Esophagus muscularis mucosa (tissue), 4 donors: ENCODE results near the gene MICU1. TPM values are rescaled to one million over a fixed set of nuclear protein-coding genes. Genes with fewer than 3 reads are reported as not detected.

ENCODE experiments used
- DNase-seq: peaks from one replicate; pipeline ENCODE4 v3.0.0-alpha.2; 2017; ENCODE audit errors: extremely low spot score
- H3K27ac ChIP-seq, 4 donors: fragments of 200-600 bp; sonication (generic); replicated peaks in 1 of 4; 1 replicate in 3 of 4; 2 replicates in 1 of 4; pipeline ENCODE4 v1.5.1; 2016 to 2019; ENCODE audit warnings: mild to moderate bottlenecking in 1 of 4
- H3K27me3 ChIP-seq, 4 donors: fragments of 200-600 bp; sonication (generic); one replicate each; pipeline versions ENCODE4 v1.5.1 to v1.6.0; 2016 to 2019
- H3K36me3 ChIP-seq, 4 donors: fragments of 200-600 bp; sonication (generic); one replicate each; pipeline ENCODE4 v1.5.1; 2016 to 2019
- H3K4me1 ChIP-seq, 4 donors: fragments of 200-600 bp; sonication (generic); one replicate each; pipeline ENCODE4 v1.5.1; 2016 to 2019
- H3K4me3 ChIP-seq, 4 donors: fragments of 200-600 bp; sonication (generic); 1 replicate in 2 of 4; 2 replicates in 2 of 4; pipeline ENCODE4 v1.5.1; 2016 to 2019; ENCODE audit warnings: mild to moderate bottlenecking in 4 of 4, moderate library complexity in 1 of 4
- H3K9me3 ChIP-seq, 4 donors: fragments of 200-600 bp; sonication (generic); 1 replicate in 3 of 4; 2 replicates in 1 of 4; pipeline ENCODE4 v1.5.1; 2016 to 2019
- CTCF ChIP-seq, 3 experiments: fragments of 200-600 bp in 2 of 3; fragments of 450-650 bp in 1 of 3; sonication (generic) in 2 of 3; IDR thresholded peaks; one replicate each; pipeline ENCODE4 v1.5.1; 2017 to 2019; ENCODE audit warnings: antibody characterized with exemption in 3 of 3, mild to moderate bottlenecking in 2 of 3, moderate library complexity in 1 of 3
- EP300 ChIP-seq: sonication (generic); formaldehyde crosslinking; IDR thresholded peaks from one replicate; pipeline ENCODE4 v1.6.1; 2017; ENCODE audit warnings: antibody characterized with exemption
- POLR2A ChIP-seq: fragments of 450-650 bp; IDR thresholded peaks from one replicate; pipeline ENCODE4 v1.6.1; 2017; ENCODE audit warnings: antibody characterized with exemption, moderate library complexity, mild to moderate bottlenecking, low read depth
- POLR2AphosphoS5 ChIP-seq, 2 donors: sonication (generic); formaldehyde crosslinking; IDR thresholded peaks; one replicate each; pipeline ENCODE4 v1.6.1; 2017; ENCODE audit warnings: antibody characterized with exemption in 2 of 2
- WGBS: methylation state at CpG from one replicate; pipeline ENCODE4 v1.1.5; 2018; 5-methylcytosine and 5-hydroxymethylcytosine counted together
- intact Hi-C: fragments of 100-400 bp; cut with DNase I; formaldehyde crosslinking; loops from one replicate; pipeline ENCODE4 v1.15.1; 2023
- total RNA-seq, 4 donors: library from RNA; depleted of rRNA; stranded (reverse); fragments of >200 nt; gene quantifications; one replicate each; pipeline versions ENCODE4 v1.1.0 to v1.2.1, GENCODE V29; 2016

MICU1 gene
- total RNA-seq, 4 donors from 2014 or later = 31.6 to 39.7 (median 35.0) TPM

GRCh38 chr10:72542396-72542815 lies 83.5 kb downstream of the MICU1 start:
- no peaks in the 10 kb centered on the region for H3K4me1 ChIP-seq
- DNase-seq = no peak
- no peaks in the 10 kb centered on the region for H3K27me3 ChIP-seq
- H3K4me3 ChIP-seq = no peak overlapping the region
- intact Hi-C loops = no loop called here
- H3K27ac ChIP-seq = no peak overlapping the region
- 95% methylated on average over 7 of the region's 8 CpGs for WGBS
- H3K36me3 ChIP-seq = peaks cover 7 to 27% (median 21%) of the 10 kb centered on the region in 4 donors
- peaks cover 0 to 9% (median 2%) of the 10 kb centered on the region in 4 donors for H3K9me3 ChIP-seq
- TF ChIP-seq POLR2A (no peak), POLR2AphosphoS5 (IDR thresholded peaks at IDR 0.05) (no peak), CTCF (IDR thresholded peaks at IDR 0.05) (no peak), EP300 (no peak)

- no peak overlapping the region for H3K27ac ChIP-seq
- peaks cover 0 to 9% (median 2%) of the 10 kb centered on the region in 4 donors for H3K9me3 ChIP-seq
- no peaks in the 10 kb centered on the region for H3K4me1 ChIP-seq
- no peak overlapping the region for H3K4me3 ChIP-seq
- no peak for TF ChIP-seq POLR2AphosphoS5 (IDR thresholded peaks at IDR 0.05)
- no peak for TF ChIP-seq POLR2A
- TF ChIP-seq EP300 = no peak
- TF ChIP-seq CTCF (IDR thresholded peaks at IDR 0.05) = no peak
- H3K27me3 ChIP-seq = no peaks in the 10 kb centered on the region
- DNase-seq = no peak
- H3K36me3 ChIP-seq = peaks cover 7 to 27% (median 18%) of the 10 kb centered on the region in 4 donors
- intact Hi-C loops = no loop called here
Observed at GRCh38 chr10:72541337-72541736, 84.5 kb downstream of the MICU1 start.

- intact Hi-C loops = no loop called here
- DNase-seq = no peak
- no peaks in the 10 kb centered on the region for H3K27me3 ChIP-seq
Observed at GRCh38 chr10:72540193-72540807, 85.6 kb downstream of the MICU1 start.

GRCh38 chr10:72539137-72539536 lies 86.7 kb downstream of the MICU1 start:
- no peak overlapping the region for H3K27ac ChIP-seq
- TF ChIP-seq EP300 (no peak), POLR2A (no peak), CTCF (IDR thresholded peaks at IDR 0.05) (no peak), POLR2AphosphoS5 (IDR thresholded peaks at IDR 0.05) (no peak)
- peaks cover 0 to 9% (median 2%) of the 10 kb centered on the region in 4 donors for H3K9me3 ChIP-seq
- DNase-seq = no peak
- intact Hi-C loops = no loop called here
- H3K4me3 ChIP-seq = no peak overlapping the region
- peaks cover 7 to 18% (median 15%) of the 10 kb centered on the region in 4 donors for H3K36me3 ChIP-seq
- WGBS = 91% methylated on average over 1 of the region's 1 CpG
- no peaks in the 10 kb centered on the region for H3K27me3 ChIP-seq
- no peaks in the 10 kb centered on the region for H3K4me1 ChIP-seq

More at GRCh38 chr10:72540193-72540807, 85.6 kb downstream of the MICU1 start:
- no peak for TF ChIP-seq EP300
- no peak for TF ChIP-seq POLR2A
- TF ChIP-seq POLR2AphosphoS5 (IDR thresholded peaks at IDR 0.05) = no peak
- Histone ChIP-seq H3K4me1 (no peaks in the 10 kb centered on the region), H3K36me3 (peaks cover 7 to 21% (median 16%) of the 10 kb centered on the region in 4 donors), H3K27ac (no peak overlapping the region), H3K4me3 (no peak overlapping the region), H3K9me3 (peaks cover 0 to 9% (median 2%) of the 10 kb centered on the region in 4 donors)
- WGBS = 96% methylated on average over 2 of the region's 2 CpGs

- Histone ChIP-seq H3K27ac (no peak overlapping the region), H3K4me1 (no peaks in the 10 kb centered on the region), H3K4me3 (no peak overlapping the region), H3K27me3 (no peaks in the 10 kb centered on the region), H3K36me3 (no peaks in the 10 kb centered on the region), H3K9me3 (no peaks in the 10 kb centered on the region)
- DNase-seq = no peak
- TF ChIP-seq EP300 = no peak
- intact Hi-C loops = no loop called here
Observed at GRCh38 chr10:72525689-72526088, 100.2 kb downstream of the MICU1 start.

- H3K27me3 ChIP-seq = no peaks in the 10 kb centered on the region
- DNase-seq = no peak
- 73% methylated on average over 5 of the region's 5 CpGs for WGBS
- intact Hi-C loops = no loop called here
- no peaks in the 10 kb centered on the region for H3K36me3 ChIP-seq
- H3K4me3 ChIP-seq = no peak overlapping the region
- H3K9me3 ChIP-seq = no peaks in the 10 kb centered on the region
- no peak overlapping the region for H3K27ac ChIP-seq
- no peak for TF ChIP-seq EP300
- no peak for TF ChIP-seq POLR2A
- no peak for TF ChIP-seq POLR2AphosphoS5 (IDR thresholded peaks at IDR 0.05)
- TF ChIP-seq CTCF (IDR thresholded peaks at IDR 0.05) = no peak
- H3K4me1 ChIP-seq = no peaks in the 10 kb centered on the region
Observed at GRCh38 chr10:72525277-72525676, 100.6 kb downstream of the MICU1 start.
